Loucy (cell line): ENCODE results near the gene NIPSNAP3A.

ENCODE experiments used
- H2AFZ ChIP-seq: fragments of 200-600 bp; sonication (generic); 2 replicates; pipeline ENCODE4 v1.6.0; 2016; ENCODE audit warnings: antibody characterized with exemption, mild to moderate bottlenecking, low read length, moderate library complexity
- H3F3A ChIP-seq: fragments of 200-600 bp; 2 replicates; pipeline ENCODE4 v1.6.0; 2016; ENCODE audit warnings: antibody characterized with exemption, low read depth, mild to moderate bottlenecking
- H3K27me3 ChIP-seq: fragments of 200-600 bp; sonication (generic); 2 replicates; pipeline ENCODE4 v1.6.1; 2014; ENCODE audit warnings: low read length, mild to moderate bottlenecking; ENCODE audit not compliant: insufficient read depth, poor library complexity, severe bottlenecking
- H3K36me3 ChIP-seq: fragments of 200-600 bp; sonication (generic); 2 replicates; pipeline ENCODE4 v1.6.1; 2016; ENCODE audit warnings: low read length; ENCODE audit not compliant: insufficient read depth
- H3K4me1 ChIP-seq: fragments of 200-600 bp; sonication (generic); 2 replicates; pipeline ENCODE4 v1.5.1; 2014; ENCODE audit warnings: low read length, mild to moderate bottlenecking; ENCODE audit not compliant: insufficient read depth, poor library complexity, severe bottlenecking
- H3K4me2 ChIP-seq: fragments of 200-600 bp; sonication (generic); 2 replicates; pipeline ENCODE4 v1.6.0; 2014; ENCODE audit warnings: antibody characterized with exemption, low read length, low read depth, mild to moderate bottlenecking; ENCODE audit not compliant: poor library complexity, severe bottlenecking
- H3K4me3 ChIP-seq: fragments of 200-600 bp; sonication (generic); 2 replicates; pipeline ENCODE4 v1.5.1; 2014; ENCODE audit warnings: low read length, mild to moderate bottlenecking, mixed read lengths; ENCODE audit not compliant: poor library complexity, severe bottlenecking
- H3K79me2 ChIP-seq: fragments of 200-600 bp; sonication (generic); 2 replicates; pipeline ENCODE4 v1.6.1; 2014; ENCODE audit warnings: low read length; ENCODE audit not compliant: insufficient read depth
- H3K9ac ChIP-seq: fragments of 200-600 bp; sonication (generic); 2 replicates; pipeline ENCODE4 v1.6.0; 2014; ENCODE audit warnings: mild to moderate bottlenecking, low read depth, low read length, moderate library complexity; ENCODE audit not compliant: poor library complexity, severe bottlenecking
- H3K9me2 ChIP-seq: fragments of 200-600 bp; sonication (generic); replicated peaks from 2 replicates; pipeline ENCODE4 v1.6.1; 2016; ENCODE audit warnings: low read depth, low read length, mixed read lengths
- H3K9me3 ChIP-seq: fragments of 200-600 bp; sonication (generic); 2 replicates; pipeline ENCODE4 v1.6.1; 2014; ENCODE audit warnings: mild to moderate bottlenecking, antibody characterized with exemption, low read length, low read depth; ENCODE audit not compliant: insufficient read depth
- H4K20me1 ChIP-seq: fragments of 200-600 bp; sonication (generic); 2 replicates; pipeline ENCODE4 v1.6.0; 2014; ENCODE audit warnings: antibody characterized with exemption, low read length, mild to moderate bottlenecking; ENCODE audit not compliant: insufficient read depth, poor library complexity, severe bottlenecking
- CTCF ChIP-seq: fragments of 200-600 bp; sonication (generic); conservative IDR thresholded peaks from 2 replicates; pipeline ENCODE4 v1.5.1; 2014; ENCODE audit warnings: mild to moderate bottlenecking, antibody characterized with exemption, low read length
- EZH2phosphoT487 ChIP-seq: fragments of 200-600 bp; IDR thresholded peaks from 2 replicates; pipeline ENCODE4 v1.6.1; 2018; ENCODE audit warnings: antibody characterized with exemption, mild to moderate bottlenecking, moderate library complexity, borderline replicate concordance

The NIPSNAP3A gene

GRCh38 chr9:104802906-104803305 lies 55.4 kb downstream of the NIPSNAP3A start:
- H4K20me1 ChIP-seq = no peaks in the 10 kb centered on the region
- no peaks in the 10 kb centered on the region for H3K27me3 ChIP-seq
- TF ChIP-seq CTCF = no peak
- no peak for TF ChIP-seq EZH2phosphoT487
- H3K9me2 ChIP-seq = no peaks in the 10 kb centered on the region
- no peak overlapping the region for H3K4me2 ChIP-seq
- no peak overlapping the region for H3K4me3 ChIP-seq
- no peaks in the 10 kb centered on the region for H3F3A ChIP-seq
- no peaks in the 10 kb centered on the region for H3K9me3 ChIP-seq
- H2AFZ ChIP-seq = no peak overlapping the region
- no peaks in the 10 kb centered on the region for H3K36me3 ChIP-seq
- H3K9ac ChIP-seq = no peak overlapping the region
- no peaks in the 10 kb centered on the region for H3K4me1 ChIP-seq
- no peaks in the 10 kb centered on the region for H3K79me2 ChIP-seq

GRCh38 chr9:104805441-104805840 lies 58.0 kb downstream of the NIPSNAP3A start:
- Histone ChIP-seq H3K9ac (no peak overlapping the region), H3K27me3 (no peaks in the 10 kb centered on the region), H3F3A (no peaks in the 10 kb centered on the region), H2AFZ (no peak overlapping the region), H4K20me1 (no peaks in the 10 kb centered on the region), H3K9me3 (no peaks in the 10 kb centered on the region), H3K36me3 (no peaks in the 10 kb centered on the region), H3K9me2 (no peaks in the 10 kb centered on the region), H3K4me1 (no peaks in the 10 kb centered on the region), H3K4me2 (no peak overlapping the region), H3K4me3 (no peak overlapping the region), H3K79me2 (no peaks in the 10 kb centered on the region)
- TF ChIP-seq CTCF (no peak), EZH2phosphoT487 (no peak)

- Histone ChIP-seq H2AFZ (no peak overlapping the region), H3K36me3 (no peaks in the 10 kb centered on the region), H4K20me1 (no peaks in the 10 kb centered on the region)
These were observed 60.6 kb downstream of the NIPSNAP3A start for GRCh38 chr9:104808035-104808614.

More at GRCh38 chr9:104808035-104808614, 60.6 kb downstream of the NIPSNAP3A start:
- Histone ChIP-seq H3K4me3 (no peak overlapping the region), H3K9me3 (no peaks in the 10 kb centered on the region), H3K4me1 (no peaks in the 10 kb centered on the region), H3K27me3 (no peaks in the 10 kb centered on the region), H3K4me2 (no peak overlapping the region), H3K79me2 (no peaks in the 10 kb centered on the region), H3F3A (no peaks in the 10 kb centered on the region), H3K9me2 (no peaks in the 10 kb centered on the region), H3K9ac (no peak overlapping the region)
- TF ChIP-seq EZH2phosphoT487 (no peak), CTCF (peak; percentile 45)
